Progenitor cell of endocrine pancreas (in vitro differentiated cells): ENCODE data around the gene ZSCAN25. TPM values are rescaled to one million over a fixed set of nuclear protein-coding genes. Genes with fewer than 3 reads are reported as not detected.

Source experiments
- DNase-seq: peaks from one replicate; pipeline ENCODE4 v3.0.0; 2021; ENCODE audit warnings: low spot score; ENCODE audit not compliant: unreplicated experiment
- H3K27ac Mint-ChIP-seq: 2 replicates; pipeline ENCODE4 v1.8.0; 2021; ENCODE audit warnings: mild to moderate bottlenecking, moderate library complexity, mixed read lengths
- H3K27me3 Mint-ChIP-seq: 2 replicates; pipeline ENCODE4 v1.8.0; 2021; ENCODE audit warnings: mixed read lengths
- H3K36me3 Mint-ChIP-seq: 2 replicates; pipeline ENCODE4 v1.8.0; 2022; ENCODE audit warnings: mixed read lengths; ENCODE audit not compliant: insufficient read depth
- H3K4me1 Mint-ChIP-seq: 2 replicates; pipeline ENCODE4 v1.8.0; 2021; ENCODE audit warnings: low read depth, mixed read lengths
- H3K4me3 Mint-ChIP-seq: 2 replicates; pipeline ENCODE4 v1.8.0; 2021; ENCODE audit warnings: low read depth, mild to moderate bottlenecking, moderate library complexity, mixed read lengths
- H3K9me3 Mint-ChIP-seq: 2 replicates; pipeline ENCODE4 v1.8.0; 2021; ENCODE audit warnings: low read depth, mixed read lengths
- total RNA-seq: library from RNA; stranded (reverse); gene quantifications from 2 replicates; pipeline ENCODE4 v1.2.1, GENCODE V29; 2021
- TF ChIP-seq, protein P1 (sequence below): fragments of 200-600 bp; sonication (generic); IDR thresholded peaks from one replicate; pipeline ENCODE4 v1.5.0; 2021; ENCODE audit warnings: antibody characterized with exemption, mild to moderate bottlenecking; ENCODE audit not compliant: unreplicated experiment

The ZSCAN25 gene
- total RNA-seq, 1 donor from 2014 or later = 27.9 TPM

DNA sequence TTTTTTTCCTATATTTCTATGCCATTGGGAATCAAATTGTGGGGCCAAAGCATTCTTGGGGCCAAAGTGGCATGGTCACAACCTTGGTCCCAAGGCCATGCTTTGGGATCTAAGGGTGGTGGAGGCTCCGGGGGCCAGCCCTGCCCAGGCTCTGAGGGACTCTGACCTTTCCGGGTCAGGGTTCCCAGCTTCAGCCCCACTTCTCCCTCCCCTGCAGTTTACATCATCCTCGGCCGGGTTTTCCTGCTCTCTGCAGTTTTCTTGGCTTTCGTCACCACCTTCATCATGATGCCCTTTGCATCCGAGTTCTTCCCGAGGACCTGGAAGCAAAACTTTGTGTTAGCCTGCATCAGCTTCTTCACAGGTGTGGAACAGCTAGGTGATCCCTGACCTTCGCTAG lies 10.2 kb upstream of the ZSCAN25 start:
- TF ChIP-seq, protein P1, sequence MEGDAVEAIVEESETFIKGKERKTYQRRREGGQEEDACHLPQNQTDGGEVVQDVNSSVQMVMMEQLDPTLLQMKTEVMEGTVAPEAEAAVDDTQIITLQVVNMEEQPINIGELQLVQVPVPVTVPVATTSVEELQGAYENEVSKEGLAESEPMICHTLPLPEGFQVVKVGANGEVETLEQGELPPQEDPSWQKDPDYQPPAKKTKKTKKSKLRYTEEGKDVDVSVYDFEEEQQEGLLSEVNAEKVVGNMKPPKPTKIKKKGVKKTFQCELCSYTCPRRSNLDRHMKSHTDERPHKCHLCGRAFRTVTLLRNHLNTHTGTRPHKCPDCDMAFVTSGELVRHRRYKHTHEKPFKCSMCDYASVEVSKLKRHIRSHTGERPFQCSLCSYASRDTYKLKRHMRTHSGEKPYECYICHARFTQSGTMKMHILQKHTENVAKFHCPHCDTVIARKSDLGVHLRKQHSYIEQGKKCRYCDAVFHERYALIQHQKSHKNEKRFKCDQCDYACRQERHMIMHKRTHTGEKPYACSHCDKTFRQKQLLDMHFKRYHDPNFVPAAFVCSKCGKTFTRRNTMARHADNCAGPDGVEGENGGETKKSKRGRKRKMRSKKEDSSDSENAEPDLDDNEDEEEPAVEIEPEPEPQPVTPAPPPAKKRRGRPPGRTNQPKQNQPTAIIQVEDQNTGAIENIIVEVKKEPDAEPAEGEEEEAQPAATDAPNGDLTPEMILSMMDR = no peak

DNA sequence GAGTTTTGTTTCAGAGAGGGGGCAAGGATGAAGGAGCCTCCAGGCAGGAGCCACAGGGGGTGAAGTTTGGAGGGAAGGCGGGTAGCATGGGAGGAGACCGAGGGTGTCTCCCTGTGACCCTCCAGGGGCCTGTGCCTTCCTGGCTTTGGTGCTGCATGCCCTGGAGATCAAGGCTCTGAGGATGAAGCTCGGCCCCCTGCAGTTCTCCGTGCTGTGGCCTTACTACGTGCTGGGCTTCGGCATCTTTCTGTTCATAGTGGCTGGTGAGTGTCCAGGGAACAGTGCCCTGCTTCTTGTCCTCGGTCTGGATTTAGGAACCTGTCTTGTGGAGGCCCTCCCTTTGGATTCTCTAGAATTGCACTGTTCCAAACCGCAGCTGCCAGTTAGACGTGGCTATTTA lies 9.2 kb upstream of the ZSCAN25 start:
- Mint-ChIP-seq H3K27ac (no peak overlapping the region), H3K4me1 (no peaks in the 10 kb centered on the region), H3K27me3 (peaks cover 15% of the 10 kb centered on the region), H3K36me3 (no peaks in the 10 kb centered on the region), H3K4me3 (no peak overlapping the region), H3K9me3 (no peaks in the 10 kb centered on the region)
- TF ChIP-seq, protein P1 = no peak
- no peak for DNase-seq

More for the DNA sequence above, 10.2 kb upstream of the ZSCAN25 start:
- Mint-ChIP-seq H3K36me3 (no peaks in the 10 kb centered on the region), H3K27me3 (peaks cover 15% of the 10 kb centered on the region), H3K9me3 (no peaks in the 10 kb centered on the region), H3K4me3 (no peak overlapping the region), H3K4me1 (no peaks in the 10 kb centered on the region), H3K27ac (no peak overlapping the region)
- DNase-seq = no peak

DNA sequence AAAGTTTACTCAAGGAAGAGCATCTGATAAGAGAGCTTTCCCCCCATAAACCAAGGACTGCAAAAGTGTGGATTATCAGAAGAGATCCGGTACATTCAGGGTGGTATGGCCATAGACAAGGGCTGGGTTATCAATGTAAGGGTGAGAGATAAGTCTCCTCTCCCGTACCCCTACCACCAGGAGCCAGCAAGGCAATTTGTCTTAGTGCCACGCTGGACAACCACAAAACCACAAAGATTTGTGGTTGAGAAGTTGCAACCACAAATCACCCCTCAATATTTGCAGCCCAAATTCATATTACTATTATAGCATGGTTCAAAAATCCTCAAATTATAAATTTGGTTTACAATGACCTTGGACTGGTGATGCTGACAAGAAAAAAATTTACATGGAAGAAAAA lies 2.3 kb upstream of the ZSCAN25 start:
- peaks cover 10% of the 10 kb centered on the region for H3K36me3 Mint-ChIP-seq
- peaks cover 12% of the 10 kb centered on the region for H3K27me3 Mint-ChIP-seq
- H3K4me1 Mint-ChIP-seq = peaks cover 16% of the 10 kb centered on the region
- H3K9me3 Mint-ChIP-seq = no peaks in the 10 kb centered on the region
- TF ChIP-seq, protein P1 = no peak
- DNase-seq = no peak
- no peak overlapping the region for H3K4me3 Mint-ChIP-seq
- H3K27ac Mint-ChIP-seq = no peak overlapping the region

DNA sequence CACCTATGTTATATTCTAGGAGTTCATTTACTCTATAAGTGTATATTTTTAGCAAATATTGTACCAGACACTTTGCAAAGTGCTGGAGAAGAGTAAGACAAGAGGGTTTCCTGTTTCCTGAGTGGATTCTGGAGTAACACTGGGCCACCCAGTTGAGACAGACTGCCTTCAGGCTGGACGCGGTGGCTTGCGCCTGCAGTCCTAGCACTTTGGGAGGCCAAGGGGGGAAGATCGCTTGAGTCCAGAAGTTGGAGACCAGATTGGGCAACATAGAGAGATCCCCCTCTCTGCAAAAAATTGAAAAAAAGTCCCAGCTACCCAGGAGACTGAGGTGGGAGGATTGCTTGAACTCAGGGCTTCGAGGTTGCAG lies 772 bp upstream of the ZSCAN25 start:
- DNase-seq = no peak
- Mint-ChIP-seq H3K27me3 (no peaks in the 10 kb centered on the region), H3K4me1 (peaks cover 16% of the 10 kb centered on the region), H3K27ac (peak overlapping the region; percentile 98), H3K36me3 (peaks cover 12% of the 10 kb centered on the region), H3K4me3 (peak overlapping the region; percentile 92), H3K9me3 (no peaks in the 10 kb centered on the region)
- TF ChIP-seq, protein P1 = no peak

DNA sequence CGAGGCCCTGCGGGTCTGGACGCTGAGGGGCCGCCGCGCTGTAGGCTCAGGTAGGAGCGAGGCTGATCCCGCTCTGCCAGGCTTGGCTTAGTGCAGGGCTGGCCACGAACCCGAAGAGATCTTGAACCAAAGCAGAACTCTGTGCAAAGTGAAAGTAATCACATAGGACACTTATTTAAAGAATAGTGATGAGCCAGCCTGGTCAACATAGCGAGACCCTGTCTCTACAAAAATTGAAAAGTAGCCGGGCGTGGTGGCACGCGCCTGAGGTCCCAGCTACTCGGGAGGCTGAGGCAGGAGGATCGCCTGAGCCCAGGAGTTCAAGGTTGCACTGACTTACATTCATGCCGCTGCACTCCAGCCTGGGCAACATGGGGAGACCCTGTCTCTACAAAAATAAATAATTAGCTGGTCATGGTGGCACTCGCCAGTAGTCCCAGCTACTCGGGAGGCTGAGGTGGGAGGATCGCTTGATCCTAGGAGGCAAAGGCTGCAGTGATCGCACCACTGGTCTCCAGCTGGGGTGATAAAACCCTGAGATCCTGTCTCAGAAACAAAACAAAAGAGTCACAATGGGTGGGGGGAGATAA lies 541 bp downstream of the ZSCAN25 start:
- no peaks in the 10 kb centered on the region for H3K9me3 Mint-ChIP-seq
- H3K27ac Mint-ChIP-seq = peak overlapping the region; percentile 98
- H3K4me1 Mint-ChIP-seq = peaks cover 16% of the 10 kb centered on the region
- no peak for DNase-seq
- peaks cover 12% of the 10 kb centered on the region for H3K36me3 Mint-ChIP-seq
- H3K4me3 Mint-ChIP-seq = peak overlapping the region; percentile 92
- no peaks in the 10 kb centered on the region for H3K27me3 Mint-ChIP-seq
- TF ChIP-seq, protein P1 = no peak
